Adipocyte (in vitro differentiated cells): ENCODE results near the gene CCDC112.
"Not testable (repeated sequence)": the region's sequence is repeated elsewhere in the genome, so short reads cannot be mapped to it uniquely, and the experiment has no call there.

Experiments
- DNase-seq: peaks from one replicate; pipeline ENCODE4 v3.0.0-alpha.2; 2015; ENCODE audit warnings: low read depth
- H3K27me3 ChIP-seq: replicated peaks from 2 replicates; pipeline ENCODE4 v1.7.0; 2013; ENCODE audit warnings: mild to moderate bottlenecking, low read length, moderate library complexity; ENCODE audit not compliant: control insufficient read depth, insufficient read depth
- H3K36me3 ChIP-seq: 2 replicates; pipeline ENCODE4 v1.7.0; 2013; ENCODE audit warnings: low read length, mild to moderate bottlenecking, moderate library complexity; ENCODE audit not compliant: control insufficient read depth, insufficient read depth, severe bottlenecking
- H3K4me1 ChIP-seq: 2 replicates; pipeline ENCODE4 v1.7.0; 2013; ENCODE audit warnings: mild to moderate bottlenecking, low read length, moderate library complexity; ENCODE audit not compliant: control insufficient read depth, insufficient read depth
- H3K4me3 ChIP-seq: 2 replicates; pipeline ENCODE4 v1.7.0; 2013; ENCODE audit warnings: mild to moderate bottlenecking, low read length, moderate library complexity
- H3K9ac ChIP-seq: 2 replicates; pipeline ENCODE4 v1.7.0; 2013; ENCODE audit warnings: mild to moderate bottlenecking, low read length, moderate library complexity
- H3K9me3 ChIP-seq: 2 replicates; pipeline ENCODE4 v1.7.0; 2013; ENCODE audit warnings: mild to moderate bottlenecking, low read length, moderate library complexity; ENCODE audit not compliant: control insufficient read depth

The CCDC112 gene

GRCh38 chr5:115330830-115331229 is 34.4 kb upstream of the CCDC112 start:
- no peak overlapping the region for H3K9ac ChIP-seq
- no peak overlapping the region for H3K4me3 ChIP-seq
- no peaks in the 10 kb centered on the region for H3K36me3 ChIP-seq
- no peak for DNase-seq
- H3K4me1 ChIP-seq, result peaks cover 1% of the 10 kb centered on the region
- no peaks in the 10 kb centered on the region for H3K9me3 ChIP-seq
- no peaks in the 10 kb centered on the region for H3K27me3 ChIP-seq

GRCh38 chr5:115329475-115329874 is 33.0 kb upstream of the CCDC112 start:
- Histone ChIP-seq H3K4me1 (peaks cover 9% of the 10 kb centered on the region), H3K27me3 (no peaks in the 10 kb centered on the region), H3K9me3 (no peaks in the 10 kb centered on the region), H3K9ac (no peak overlapping the region), H3K36me3 (no peaks in the 10 kb centered on the region), H3K4me3 (no peak overlapping the region)
- no peak for DNase-seq

GRCh38 chr5:115328617-115329274 is 32.3 kb upstream of the CCDC112 start:
- not testable (repeated sequence) for H3K4me1 ChIP-seq, H3K9ac ChIP-seq, H3K9me3 ChIP-seq, DNase-seq, H3K36me3 ChIP-seq, H3K4me3 ChIP-seq, H3K27me3 ChIP-seq

GRCh38 chr5:115325296-115325959 is 29.0 kb upstream of the CCDC112 start:
- H3K9me3 ChIP-seq, result no peaks in the 10 kb centered on the region
- DNase-seq, result peak; percentile 9
- H3K36me3 ChIP-seq, result no peaks in the 10 kb centered on the region
- no peak overlapping the region for H3K4me3 ChIP-seq
- no peaks in the 10 kb centered on the region for H3K27me3 ChIP-seq
- peaks cover 9% of the 10 kb centered on the region for H3K4me1 ChIP-seq
- no peak overlapping the region for H3K9ac ChIP-seq

- H3K9me3 ChIP-seq, result no peaks in the 10 kb centered on the region
- H3K9ac ChIP-seq, result no peak overlapping the region
- no peaks in the 10 kb centered on the region for H3K36me3 ChIP-seq
- no peak for DNase-seq
- H3K27me3 ChIP-seq, result no peaks in the 10 kb centered on the region
- no peak overlapping the region for H3K4me3 ChIP-seq
- peaks cover 9% of the 10 kb centered on the region for H3K4me1 ChIP-seq
These were observed 27.6 kb upstream of the CCDC112 start for GRCh38 chr5:115324021-115324420.

GRCh38 chr5:115322729-115323128 is 26.3 kb upstream of the CCDC112 start:
- no peaks in the 10 kb centered on the region for H3K27me3 ChIP-seq
- H3K36me3 ChIP-seq, result no peaks in the 10 kb centered on the region

GRCh38 chr5:115321309-115321708 is 24.9 kb upstream of the CCDC112 start:
- no peak for DNase-seq
- Histone ChIP-seq H3K27me3 (no peaks in the 10 kb centered on the region), H3K9me3 (no peaks in the 10 kb centered on the region)

More at GRCh38 chr5:115322729-115323128, 26.3 kb upstream of the CCDC112 start:
- Histone ChIP-seq H3K9me3 (no peaks in the 10 kb centered on the region), H3K4me1 (peaks cover 9% of the 10 kb centered on the region), H3K4me3 (no peak overlapping the region), H3K9ac (no peak overlapping the region)
- DNase-seq, result no peak

GRCh38 chr5:115320515-115320914 is 24.1 kb upstream of the CCDC112 start:
- Histone ChIP-seq H3K36me3 (no peaks in the 10 kb centered on the region), H3K4me1 (peaks cover 5% of the 10 kb centered on the region), H3K27me3 (no peaks in the 10 kb centered on the region), H3K9me3 (no peaks in the 10 kb centered on the region), H3K9ac (no peak overlapping the region), H3K4me3 (no peak overlapping the region)
- no peak for DNase-seq

More at GRCh38 chr5:115321309-115321708, 24.9 kb upstream of the CCDC112 start:
- peaks cover 9% of the 10 kb centered on the region for H3K4me1 ChIP-seq
- H3K4me3 ChIP-seq, result no peak overlapping the region
- no peaks in the 10 kb centered on the region for H3K36me3 ChIP-seq
- no peak overlapping the region for H3K9ac ChIP-seq

- Histone ChIP-seq H3K9ac (no peak overlapping the region), H3K9me3 (no peaks in the 10 kb centered on the region), H3K4me1 (no peaks in the 10 kb centered on the region), H3K36me3 (no peaks in the 10 kb centered on the region), H3K4me3 (no peak overlapping the region), H3K27me3 (no peaks in the 10 kb centered on the region)
- DNase-seq, result no peak
These were observed 23.6 kb upstream of the CCDC112 start for GRCh38 chr5:115320006-115320405.

GRCh38 chr5:115319007-115319406 is 22.6 kb upstream of the CCDC112 start:
- no peak for DNase-seq
- Histone ChIP-seq H3K4me3 (no peak overlapping the region), H3K27me3 (no peaks in the 10 kb centered on the region), H3K9me3 (no peaks in the 10 kb centered on the region), H3K9ac (no peak overlapping the region), H3K4me1 (no peaks in the 10 kb centered on the region), H3K36me3 (no peaks in the 10 kb centered on the region)

- Histone ChIP-seq H3K9me3 (no peaks in the 10 kb centered on the region), H3K9ac (no peak overlapping the region), H3K27me3 (no peaks in the 10 kb centered on the region), H3K36me3 (no peaks in the 10 kb centered on the region), H3K4me1 (no peaks in the 10 kb centered on the region), H3K4me3 (no peak overlapping the region)
- DNase-seq, result no peak
These were observed 21.3 kb upstream of the CCDC112 start for GRCh38 chr5:115317736-115318135.
